Sigmoid colon (tissue), 4 donors: ENCODE results near the gene PDGFA.

ENCODE experiments used
- EP300 ChIP-seq, 4 donors: sonication (generic); formaldehyde crosslinking; IDR thresholded peaks; one replicate each; pipeline ENCODE4 v1.6.1; 2017; ENCODE audit warnings: antibody characterized with exemption in 4 of 4
- POLR2A ChIP-seq, 2 donors: fragments of 450-650 bp; IDR thresholded peaks; one replicate each; pipeline ENCODE4 v1.6.1; 2016; ENCODE audit warnings: antibody characterized with exemption in 2 of 2, mild to moderate bottlenecking in 2 of 2, moderate library complexity in 2 of 2
- POLR2AphosphoS5 ChIP-seq, 4 donors: sonication (generic); formaldehyde crosslinking; IDR thresholded peaks; one replicate each; pipeline ENCODE4 v1.6.1; 2017; ENCODE audit warnings: antibody characterized with exemption in 4 of 4
- TF ChIP-seq, protein P1 (sequence below), 4 experiments: fragments of 450-650 bp in 3 of 4; fragments of 200-600 bp in 1 of 4; IDR thresholded peaks; one replicate each; pipeline ENCODE4 v1.5.1; 2016 to 2019; ENCODE audit warnings: antibody characterized with exemption in 4 of 4, mild to moderate bottlenecking in 3 of 4, moderate library complexity in 2 of 4

GRCh38 chr7:543501-544337 is 24.1 kb upstream of the PDGFA start:
- TF ChIP-seq, protein P1, sequence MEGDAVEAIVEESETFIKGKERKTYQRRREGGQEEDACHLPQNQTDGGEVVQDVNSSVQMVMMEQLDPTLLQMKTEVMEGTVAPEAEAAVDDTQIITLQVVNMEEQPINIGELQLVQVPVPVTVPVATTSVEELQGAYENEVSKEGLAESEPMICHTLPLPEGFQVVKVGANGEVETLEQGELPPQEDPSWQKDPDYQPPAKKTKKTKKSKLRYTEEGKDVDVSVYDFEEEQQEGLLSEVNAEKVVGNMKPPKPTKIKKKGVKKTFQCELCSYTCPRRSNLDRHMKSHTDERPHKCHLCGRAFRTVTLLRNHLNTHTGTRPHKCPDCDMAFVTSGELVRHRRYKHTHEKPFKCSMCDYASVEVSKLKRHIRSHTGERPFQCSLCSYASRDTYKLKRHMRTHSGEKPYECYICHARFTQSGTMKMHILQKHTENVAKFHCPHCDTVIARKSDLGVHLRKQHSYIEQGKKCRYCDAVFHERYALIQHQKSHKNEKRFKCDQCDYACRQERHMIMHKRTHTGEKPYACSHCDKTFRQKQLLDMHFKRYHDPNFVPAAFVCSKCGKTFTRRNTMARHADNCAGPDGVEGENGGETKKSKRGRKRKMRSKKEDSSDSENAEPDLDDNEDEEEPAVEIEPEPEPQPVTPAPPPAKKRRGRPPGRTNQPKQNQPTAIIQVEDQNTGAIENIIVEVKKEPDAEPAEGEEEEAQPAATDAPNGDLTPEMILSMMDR (IDR thresholded peaks at IDR 0.05), result no peak
- TF ChIP-seq POLR2AphosphoS5 (IDR thresholded peaks at IDR 0.05) (no peak), POLR2A (IDR thresholded peaks at IDR 0.05) (no peak), EP300 (IDR thresholded peaks at IDR 0.05) (no peak)
